GM23338 (cell line): ENCODE measurements around the gene IFI6. TPM values are rescaled to one million over a fixed set of nuclear protein-coding genes. Genes with fewer than 3 reads are reported as not detected.
A peak's percentile ranks its signal among the peaks of the same experiment; 100 is the strongest.

Experiments
- ATAC-seq: fragments of 200-7000 bp; cut with Tn5 transposase; 3 replicates; pipeline ENCODE4 v1.9.1; 2020
- DNase-seq: peaks from one replicate; pipeline ENCODE4 v3.0.0-alpha.2; 2015; ENCODE audit warnings: low spot score
- H2AFZ ChIP-seq: fragments of 200-600 bp; sonication (generic); 2 replicates; pipeline ENCODE4 v1.8.0; 2016; ENCODE audit warnings: antibody characterized with exemption, mild to moderate bottlenecking, moderate library complexity
- H3F3A ChIP-seq: fragments of 200-600 bp; sonication (generic); replicated peaks from 2 replicates; pipeline ENCODE4 v1.8.0; 2017; ENCODE audit warnings: antibody characterized with exemption, mixed run types, low read depth
- H3K27ac ChIP-seq: fragments of 200-600 bp; sonication (generic); 2 replicates; pipeline ENCODE4 v1.6.1; 2016; ENCODE audit warnings: low read depth
- H3K27me3 ChIP-seq: fragments of 200-600 bp; sonication (generic); 2 replicates; pipeline ENCODE4 v1.8.0; 2016; ENCODE audit warnings: mild to moderate bottlenecking, mixed run types, moderate library complexity; ENCODE audit not compliant: insufficient read depth
- H3K36me3 ChIP-seq: fragments of 200-600 bp; sonication (generic); 2 replicates; pipeline ENCODE4 v1.8.0; 2016; ENCODE audit warnings: mild to moderate bottlenecking; ENCODE audit not compliant: insufficient read depth
- H3K4me1 ChIP-seq: fragments of 200-600 bp; sonication (generic); 2 replicates; pipeline ENCODE4 v1.8.0; 2016; ENCODE audit warnings: mild to moderate bottlenecking, moderate library complexity; ENCODE audit not compliant: insufficient read depth
- H3K4me2 ChIP-seq: fragments of 200-600 bp; sonication (generic); 2 replicates; pipeline ENCODE4 v1.7.1; 2017; ENCODE audit warnings: mixed run types
- H3K4me3 ChIP-seq: fragments of 200-600 bp; sonication (generic); 2 replicates; pipeline ENCODE4 v1.6.1; 2016; ENCODE audit warnings: mixed run types
- H3K79me2 ChIP-seq: fragments of 200-600 bp; sonication (generic); replicated peaks from 2 replicates; pipeline ENCODE4 v1.8.0; 2017; ENCODE audit warnings: mild to moderate bottlenecking; ENCODE audit not compliant: insufficient read depth
- H3K9me2 ChIP-seq: fragments of 200-600 bp; sonication (generic); 2 replicates; pipeline ENCODE4 v1.8.0; 2017; ENCODE audit not compliant: insufficient read depth
- H4K20me1 ChIP-seq: fragments of 200-600 bp; sonication (generic); replicated peaks from 2 replicates; pipeline ENCODE4 v1.8.0; 2017; ENCODE audit warnings: mild to moderate bottlenecking; ENCODE audit not compliant: insufficient read depth
- H3K27ac Mint-ChIP-seq: 2 replicates; pipeline ENCODE4 v1.8.0; 2020; ENCODE audit warnings: inconsistent platforms, mild to moderate bottlenecking, moderate library complexity, mixed read lengths
- H3K27me3 Mint-ChIP-seq: 3 replicates; pipeline ENCODE4 v1.8.0; 2022; ENCODE audit warnings: low read depth, mild to moderate bottlenecking, moderate library complexity, mixed read lengths, inconsistent platforms; ENCODE audit not compliant: insufficient read depth, poor library complexity
- H3K36me3 Mint-ChIP-seq: 3 replicates; pipeline ENCODE4 v1.8.0; 2021; ENCODE audit warnings: low read depth, mild to moderate bottlenecking, inconsistent platforms, moderate library complexity, mixed read lengths
- H3K4me1 Mint-ChIP-seq: 3 replicates; pipeline ENCODE4 v1.8.0; 2020; ENCODE audit warnings: mild to moderate bottlenecking, inconsistent platforms, mixed read lengths
- H3K4me3 Mint-ChIP-seq: 3 replicates; pipeline ENCODE4 v1.8.0; 2021; ENCODE audit warnings: moderate library complexity, mild to moderate bottlenecking, inconsistent platforms, mixed read lengths
- H3K9me3 Mint-ChIP-seq: 3 replicates; pipeline ENCODE4 v1.8.0; 2020; ENCODE audit warnings: moderate library complexity, mild to moderate bottlenecking, inconsistent platforms, mixed read lengths
- CREB1 ChIP-seq: fragments of 250-450 bp; sonication (Bioruptor Pico); IDR thresholded peaks from 2 replicates; pipeline ENCODE4 v1.5.0; 2020; ENCODE audit warnings: low read depth, mild to moderate bottlenecking, moderate library complexity
- EZH2 ChIP-seq: fragments of 200-600 bp; sonication (generic); IDR thresholded peaks from one replicate; pipeline ENCODE4 v1.8.0; 2017; ENCODE audit warnings: antibody characterized with exemption, mild to moderate bottlenecking, low read depth; ENCODE audit not compliant: unreplicated experiment
- EZH2phosphoT487 ChIP-seq: fragments of 200-600 bp; sonication (generic); IDR thresholded peaks from one replicate; pipeline ENCODE4 v1.8.1; 2018; ENCODE audit warnings: antibody characterized with exemption; ENCODE audit not compliant: unreplicated experiment
- JUNB ChIP-seq: IDR thresholded peaks from one replicate; pipeline ENCODE4 v1.6.1; 2016; ENCODE audit warnings: antibody characterized with exemption; ENCODE audit not compliant: unreplicated experiment
- NANOG ChIP-seq: IDR thresholded peaks from 2 replicates; pipeline ENCODE4 v1.6.1; 2016; ENCODE audit warnings: antibody characterized with exemption, borderline replicate concordance
- STAT1 ChIP-seq: IDR thresholded peaks from one replicate; pipeline ENCODE4 v1.6.1; 2016; ENCODE audit warnings: antibody characterized with exemption; ENCODE audit not compliant: unreplicated experiment
- ZNF114 ChIP-seq: fragments of 250-450 bp; sonication (Bioruptor Pico); IDR thresholded peaks from 2 replicates; pipeline ENCODE4 v1.5.0; 2020; ENCODE audit warnings: mild to moderate bottlenecking, moderate library complexity
- ZNF331 ChIP-seq: fragments of 250-450 bp; sonication (Bioruptor Pico); IDR thresholded peaks from 2 replicates; pipeline ENCODE4 v1.5.0; 2020; ENCODE audit warnings: low read depth, mild to moderate bottlenecking, moderate library complexity
- polyA plus RNA-seq: library from polyadenylated mRNA; unstranded; fragments of >200 nt; fragmentation: Nextera tagmentation; extraction: Ambion mirVana; gene quantifications from 2 replicates; pipeline ENCODE4 v1.2.1, GENCODE V29; 2016
- total RNA-seq: library from RNA; depleted of rRNA; stranded (reverse); fragments of >200 nt; shearing (Covaris generic); gene quantifications from 2 replicates; pipeline ENCODE4 v1.2.3, GENCODE V29; 2014
- TF ChIP-seq, protein P1 (sequence below): IDR thresholded peaks from 2 replicates; pipeline ENCODE4 v1.6.1; 2016; ENCODE audit warnings: antibody characterized with exemption
- TF ChIP-seq, protein P2 (sequence below): IDR thresholded peaks from one replicate; pipeline ENCODE4 v1.6.1; 2018; ENCODE audit warnings: antibody characterized with exemption; ENCODE audit not compliant: unreplicated experiment
- TF ChIP-seq, protein P3 (sequence below), 2 experiments: fragments of 200-600 bp in 1 of 2; sonication (generic) in 1 of 2; conservative IDR thresholded peaks; 2 replicates each; pipeline versions ENCODE4 v1.5.1 to v1.6.1; 2016 to 2017; ENCODE audit warnings: antibody characterized with exemption in 2 of 2, low read depth in 2 of 2, mild to moderate bottlenecking in 2 of 2, moderate library complexity in 1 of 2
- TF ChIP-seq, protein P4 (sequence below): fragments of 250-450 bp; sonication (Bioruptor Pico); IDR thresholded peaks from 2 replicates; pipeline ENCODE4 v1.5.0; 2020; ENCODE audit warnings: mild to moderate bottlenecking, moderate library complexity

The IFI6 gene
- total and polyA plus RNA-seq, 2 experiments from 2014 or later: 6.3 to 16.0 TPM

DNA sequence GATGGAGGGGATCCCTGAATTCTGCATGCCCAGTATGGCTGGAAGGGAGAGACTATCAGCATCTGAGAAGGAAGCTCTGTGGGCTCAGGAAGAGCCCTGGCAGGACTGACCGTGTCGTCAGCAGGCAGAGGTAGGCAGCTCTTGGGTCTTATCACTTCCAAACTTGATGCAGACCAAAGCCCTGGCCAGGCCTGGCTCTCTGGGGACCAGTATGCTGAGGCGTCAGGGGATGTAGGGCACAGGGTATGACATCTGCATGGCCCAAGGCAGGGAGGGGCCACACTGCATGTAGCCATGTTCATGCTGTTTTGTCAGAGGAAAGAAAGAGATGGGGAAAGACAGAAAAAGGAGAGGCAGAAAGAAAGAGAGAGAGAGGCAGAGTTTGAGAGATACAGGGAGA, 43.3 kb downstream of the IFI6 start:
- Histone ChIP-seq H3K36me3 (no peaks in the 10 kb centered on the region), H3K4me2 (peak overlapping the region; percentile 57; the same call in 1 of the 2 replicates), H3K4me3 (no peak overlapping the region), H3K79me2 (no peaks in the 10 kb centered on the region), H3K9me2 (no peaks in the 10 kb centered on the region), H3F3A (no peaks in the 10 kb centered on the region; the same call in none of the 2 replicates), H3K4me1 (peaks cover 22% of the 10 kb centered on the region), H3K27me3 (peaks cover 15% of the 10 kb centered on the region), H3K27ac (no peak overlapping the region), H4K20me1 (no peaks in the 10 kb centered on the region), H2AFZ (0 out of 2 replicates have a peak overlapping the region, but pooled peaks have one; percentile 52)
- DNase-seq: no peak
- no peak for TF ChIP-seq JUNB
- no peak for TF ChIP-seq ZNF114 (CRISPR knock-in tag)
- no peak for TF ChIP-seq EZH2
- TF ChIP-seq, protein P1, sequence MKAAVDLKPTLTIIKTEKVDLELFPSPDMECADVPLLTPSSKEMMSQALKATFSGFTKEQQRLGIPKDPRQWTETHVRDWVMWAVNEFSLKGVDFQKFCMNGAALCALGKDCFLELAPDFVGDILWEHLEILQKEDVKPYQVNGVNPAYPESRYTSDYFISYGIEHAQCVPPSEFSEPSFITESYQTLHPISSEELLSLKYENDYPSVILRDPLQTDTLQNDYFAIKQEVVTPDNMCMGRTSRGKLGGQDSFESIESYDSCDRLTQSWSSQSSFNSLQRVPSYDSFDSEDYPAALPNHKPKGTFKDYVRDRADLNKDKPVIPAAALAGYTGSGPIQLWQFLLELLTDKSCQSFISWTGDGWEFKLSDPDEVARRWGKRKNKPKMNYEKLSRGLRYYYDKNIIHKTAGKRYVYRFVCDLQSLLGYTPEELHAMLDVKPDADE: no peak
- no peak for TF ChIP-seq NANOG
- TF ChIP-seq, protein P2, sequence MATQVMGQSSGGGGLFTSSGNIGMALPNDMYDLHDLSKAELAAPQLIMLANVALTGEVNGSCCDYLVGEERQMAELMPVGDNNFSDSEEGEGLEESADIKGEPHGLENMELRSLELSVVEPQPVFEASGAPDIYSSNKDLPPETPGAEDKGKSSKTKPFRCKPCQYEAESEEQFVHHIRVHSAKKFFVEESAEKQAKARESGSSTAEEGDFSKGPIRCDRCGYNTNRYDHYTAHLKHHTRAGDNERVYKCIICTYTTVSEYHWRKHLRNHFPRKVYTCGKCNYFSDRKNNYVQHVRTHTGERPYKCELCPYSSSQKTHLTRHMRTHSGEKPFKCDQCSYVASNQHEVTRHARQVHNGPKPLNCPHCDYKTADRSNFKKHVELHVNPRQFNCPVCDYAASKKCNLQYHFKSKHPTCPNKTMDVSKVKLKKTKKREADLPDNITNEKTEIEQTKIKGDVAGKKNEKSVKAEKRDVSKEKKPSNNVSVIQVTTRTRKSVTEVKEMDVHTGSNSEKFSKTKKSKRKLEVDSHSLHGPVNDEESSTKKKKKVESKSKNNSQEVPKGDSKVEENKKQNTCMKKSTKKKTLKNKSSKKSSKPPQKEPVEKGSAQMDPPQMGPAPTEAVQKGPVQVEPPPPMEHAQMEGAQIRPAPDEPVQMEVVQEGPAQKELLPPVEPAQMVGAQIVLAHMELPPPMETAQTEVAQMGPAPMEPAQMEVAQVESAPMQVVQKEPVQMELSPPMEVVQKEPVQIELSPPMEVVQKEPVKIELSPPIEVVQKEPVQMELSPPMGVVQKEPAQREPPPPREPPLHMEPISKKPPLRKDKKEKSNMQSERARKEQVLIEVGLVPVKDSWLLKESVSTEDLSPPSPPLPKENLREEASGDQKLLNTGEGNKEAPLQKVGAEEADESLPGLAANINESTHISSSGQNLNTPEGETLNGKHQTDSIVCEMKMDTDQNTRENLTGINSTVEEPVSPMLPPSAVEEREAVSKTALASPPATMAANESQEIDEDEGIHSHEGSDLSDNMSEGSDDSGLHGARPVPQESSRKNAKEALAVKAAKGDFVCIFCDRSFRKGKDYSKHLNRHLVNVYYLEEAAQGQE: no peak
- no peak for TF ChIP-seq STAT1
- TF ChIP-seq EZH2phosphoT487: no peak
- TF ChIP-seq, protein P3, sequence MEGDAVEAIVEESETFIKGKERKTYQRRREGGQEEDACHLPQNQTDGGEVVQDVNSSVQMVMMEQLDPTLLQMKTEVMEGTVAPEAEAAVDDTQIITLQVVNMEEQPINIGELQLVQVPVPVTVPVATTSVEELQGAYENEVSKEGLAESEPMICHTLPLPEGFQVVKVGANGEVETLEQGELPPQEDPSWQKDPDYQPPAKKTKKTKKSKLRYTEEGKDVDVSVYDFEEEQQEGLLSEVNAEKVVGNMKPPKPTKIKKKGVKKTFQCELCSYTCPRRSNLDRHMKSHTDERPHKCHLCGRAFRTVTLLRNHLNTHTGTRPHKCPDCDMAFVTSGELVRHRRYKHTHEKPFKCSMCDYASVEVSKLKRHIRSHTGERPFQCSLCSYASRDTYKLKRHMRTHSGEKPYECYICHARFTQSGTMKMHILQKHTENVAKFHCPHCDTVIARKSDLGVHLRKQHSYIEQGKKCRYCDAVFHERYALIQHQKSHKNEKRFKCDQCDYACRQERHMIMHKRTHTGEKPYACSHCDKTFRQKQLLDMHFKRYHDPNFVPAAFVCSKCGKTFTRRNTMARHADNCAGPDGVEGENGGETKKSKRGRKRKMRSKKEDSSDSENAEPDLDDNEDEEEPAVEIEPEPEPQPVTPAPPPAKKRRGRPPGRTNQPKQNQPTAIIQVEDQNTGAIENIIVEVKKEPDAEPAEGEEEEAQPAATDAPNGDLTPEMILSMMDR (conservative IDR thresholded peaks at IDR 0.05; ENCODE audit: low read depth in 2 of 2): no peak
- TF ChIP-seq CREB1 (CRISPR knock-in tag): no peak
- TF ChIP-seq ZNF331 (CRISPR knock-in tag): no peak
- TF ChIP-seq, protein P4, sequence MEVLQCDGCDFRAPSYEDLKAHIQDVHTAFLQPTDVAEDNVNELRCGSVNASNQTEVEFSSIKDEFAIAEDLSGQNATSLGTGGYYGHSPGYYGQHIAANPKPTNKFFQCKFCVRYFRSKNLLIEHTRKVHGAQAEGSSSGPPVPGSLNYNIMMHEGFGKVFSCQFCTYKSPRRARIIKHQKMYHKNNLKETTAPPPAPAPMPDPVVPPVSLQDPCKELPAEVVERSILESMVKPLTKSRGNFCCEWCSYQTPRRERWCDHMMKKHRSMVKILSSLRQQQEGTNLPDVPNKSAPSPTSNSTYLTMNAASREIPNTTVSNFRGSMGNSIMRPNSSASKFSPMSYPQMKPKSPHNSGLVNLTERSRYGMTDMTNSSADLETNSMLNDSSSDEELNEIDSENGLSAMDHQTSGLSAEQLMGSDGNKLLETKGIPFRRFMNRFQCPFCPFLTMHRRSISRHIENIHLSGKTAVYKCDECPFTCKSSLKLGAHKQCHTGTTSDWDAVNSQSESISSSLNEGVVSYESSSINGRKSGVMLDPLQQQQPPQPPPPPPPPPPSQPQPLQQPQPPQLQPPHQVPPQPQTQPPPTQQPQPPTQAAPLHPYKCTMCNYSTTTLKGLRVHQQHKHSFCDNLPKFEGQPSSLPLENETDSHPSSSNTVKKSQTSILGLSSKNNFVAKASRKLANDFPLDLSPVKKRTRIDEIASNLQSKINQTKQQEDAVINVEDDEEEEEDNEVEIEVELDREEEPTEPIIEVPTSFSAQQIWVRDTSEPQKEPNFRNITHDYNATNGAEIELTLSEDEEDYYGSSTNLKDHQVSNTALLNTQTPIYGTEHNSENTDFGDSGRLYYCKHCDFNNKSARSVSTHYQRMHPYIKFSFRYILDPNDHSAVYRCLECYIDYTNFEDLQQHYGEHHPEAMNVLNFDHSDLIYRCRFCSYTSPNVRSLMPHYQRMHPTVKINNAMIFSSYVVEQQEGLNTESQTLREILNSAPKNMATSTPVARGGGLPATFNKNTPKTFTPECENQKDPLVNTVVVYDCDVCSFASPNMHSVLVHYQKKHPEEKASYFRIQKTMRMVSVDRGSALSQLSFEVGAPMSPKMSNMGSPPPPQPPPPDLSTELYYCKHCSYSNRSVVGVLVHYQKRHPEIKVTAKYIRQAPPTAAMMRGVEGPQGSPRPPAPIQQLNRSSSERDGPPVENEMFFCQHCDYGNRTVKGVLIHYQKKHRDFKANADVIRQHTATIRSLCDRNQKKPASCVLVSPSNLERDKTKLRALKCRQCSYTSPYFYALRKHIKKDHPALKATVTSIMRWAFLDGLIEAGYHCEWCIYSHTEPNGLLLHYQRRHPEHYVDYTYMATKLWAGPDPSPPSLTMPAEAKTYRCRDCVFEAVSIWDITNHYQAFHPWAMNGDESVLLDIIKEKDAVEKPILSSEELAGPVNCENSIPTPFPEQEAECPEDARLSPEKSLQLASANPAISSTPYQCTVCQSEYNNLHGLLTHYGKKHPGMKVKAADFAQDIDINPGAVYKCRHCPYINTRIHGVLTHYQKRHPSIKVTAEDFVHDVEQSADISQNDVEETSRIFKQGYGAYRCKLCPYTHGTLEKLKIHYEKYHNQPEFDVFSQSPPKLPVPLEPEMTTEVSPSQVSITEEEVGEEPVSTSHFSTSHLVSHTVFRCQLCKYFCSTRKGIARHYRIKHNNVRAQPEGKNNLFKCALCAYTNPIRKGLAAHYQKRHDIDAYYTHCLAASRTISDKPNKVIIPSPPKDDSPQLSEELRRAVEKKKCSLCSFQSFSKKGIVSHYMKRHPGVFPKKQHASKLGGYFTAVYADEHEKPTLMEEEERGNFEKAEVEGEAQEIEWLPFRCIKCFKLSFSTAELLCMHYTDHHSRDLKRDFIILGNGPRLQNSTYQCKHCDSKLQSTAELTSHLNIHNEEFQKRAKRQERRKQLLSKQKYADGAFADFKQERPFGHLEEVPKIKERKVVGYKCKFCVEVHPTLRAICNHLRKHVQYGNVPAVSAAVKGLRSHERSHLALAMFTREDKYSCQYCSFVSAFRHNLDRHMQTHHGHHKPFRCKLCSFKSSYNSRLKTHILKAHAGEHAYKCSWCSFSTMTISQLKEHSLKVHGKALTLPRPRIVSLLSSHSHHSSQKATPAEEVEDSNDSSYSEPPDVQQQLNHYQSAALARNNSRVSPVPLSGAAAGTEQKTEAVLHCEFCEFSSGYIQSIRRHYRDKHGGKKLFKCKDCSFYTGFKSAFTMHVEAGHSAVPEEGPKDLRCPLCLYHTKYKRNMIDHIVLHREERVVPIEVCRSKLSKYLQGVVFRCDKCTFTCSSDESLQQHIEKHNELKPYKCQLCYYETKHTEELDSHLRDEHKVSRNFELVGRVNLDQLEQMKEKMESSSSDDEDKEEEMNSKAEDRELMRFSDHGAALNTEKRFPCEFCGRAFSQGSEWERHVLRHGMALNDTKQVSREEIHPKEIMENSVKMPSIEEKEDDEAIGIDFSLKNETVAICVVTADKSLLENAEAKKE (CRISPR knock-in tag): no peak
- peaks cover 18% of the 10 kb centered on the region for H3K27me3 Mint-ChIP-seq
- peak; percentile 19; the same call in 2 of the 3 replicates for ATAC-seq
- no peaks in the 10 kb centered on the region for H3K9me3 Mint-ChIP-seq
- H3K36me3 Mint-ChIP-seq: no peaks in the 10 kb centered on the region
- no peak overlapping the region; the same call in 2 of the 3 replicates for H3K4me3 Mint-ChIP-seq
- peaks cover 30% of the 10 kb centered on the region for H3K4me1 Mint-ChIP-seq
- no peak overlapping the region for H3K27ac Mint-ChIP-seq
